ENCODE results near the gene MTARC1.

Gene MTARC1

GRCh38 chr1:220770245-220770913, 16.3 kb upstream of the MTARC1 start:
- DNase-seq (ENCODE audit: low spot score), result no peak

DNA sequence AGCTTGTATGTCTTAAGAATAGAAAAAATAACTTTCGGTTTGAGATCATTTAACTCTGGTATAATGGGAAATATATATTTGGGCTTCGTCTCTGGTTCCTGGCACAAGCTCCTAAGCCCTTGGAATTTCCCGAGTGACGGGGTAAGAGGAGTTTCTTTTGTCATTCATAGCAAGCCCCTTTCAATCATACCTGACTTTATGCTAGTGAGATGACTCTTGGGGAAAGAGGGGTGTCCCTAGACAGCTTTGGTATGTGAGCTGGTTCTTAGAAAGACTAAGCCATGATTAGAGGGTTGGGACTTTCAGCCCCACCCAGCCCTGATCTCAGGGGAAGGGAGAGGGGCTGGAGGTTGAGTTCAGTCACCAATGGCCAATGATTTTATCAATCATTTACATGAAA, 13.9 kb upstream of the MTARC1 start:
- DNase-seq (ENCODE audit: low spot score), result no peak

DNA sequence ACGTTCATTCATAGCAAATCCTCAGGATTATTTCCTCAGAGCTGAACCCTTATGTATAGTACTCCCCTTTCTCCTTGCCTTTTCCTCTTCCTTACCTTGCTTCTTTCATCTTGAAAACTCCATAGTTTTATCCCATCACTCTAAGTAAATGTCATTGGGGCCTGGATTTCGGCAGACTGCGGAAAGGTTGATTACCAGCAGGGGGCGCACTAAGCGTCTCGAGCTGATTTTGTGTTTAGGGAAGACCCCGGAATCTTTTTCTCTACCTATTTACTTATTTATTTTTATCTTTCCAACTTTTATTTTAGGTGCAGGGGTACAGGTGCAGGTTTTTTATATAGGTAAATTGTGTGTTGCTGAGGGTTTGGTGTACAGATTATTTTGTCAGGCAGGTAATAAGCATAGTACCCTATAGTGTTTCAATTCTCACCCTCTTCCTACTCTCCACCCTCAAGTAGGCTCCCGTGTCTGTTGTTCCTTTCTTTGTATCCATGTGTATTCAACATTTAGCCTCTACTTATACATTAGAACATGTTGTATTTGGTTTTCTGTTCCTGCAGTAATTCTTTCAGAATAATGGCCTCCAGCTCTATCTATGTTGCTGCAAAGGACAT, 11.4 kb upstream of the MTARC1 start:
- peak; percentile 6 for DNase-seq (ENCODE audit: low spot score)

GRCh38 chr1:220776254-220776653, 10.5 kb upstream of the MTARC1 start:
- no peak for DNase-seq (ENCODE audit: low spot score)

GRCh38 chr1:220776720-220777326, 9.9 kb upstream of the MTARC1 start:
- peak; percentile 36 for DNase-seq (ENCODE audit: low spot score)

DNA sequence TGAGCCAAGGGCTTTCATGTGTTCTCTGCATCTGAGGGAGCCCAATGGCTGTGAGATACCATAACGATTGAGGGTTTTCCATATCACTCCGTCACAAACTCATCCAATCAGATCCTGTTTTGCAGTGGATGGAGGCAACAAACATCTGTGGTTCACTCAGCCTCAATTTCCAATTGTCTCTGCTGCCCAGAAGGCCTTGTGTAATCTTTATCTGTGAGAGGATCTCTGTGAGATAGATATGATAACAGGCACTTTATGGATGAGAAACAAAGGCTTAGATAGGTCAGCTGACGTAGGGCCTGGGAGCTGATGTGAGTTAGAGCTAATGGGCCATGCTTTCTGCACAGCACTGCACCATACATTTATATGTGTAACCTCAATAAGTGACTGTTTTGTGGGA, 3.3 kb upstream of the MTARC1 start:
- DNase-seq (ENCODE audit: low spot score), result no peak

- DNase-seq (ENCODE audit: low spot score), result no peak
These were observed 2.0 kb upstream of the MTARC1 start for GRCh38 chr1:220784751-220785150.

- DNase-seq (ENCODE audit: low spot score), result no peak
These were observed 1.3 kb upstream of the MTARC1 start for GRCh38 chr1:220785166-220786056.

DNA sequence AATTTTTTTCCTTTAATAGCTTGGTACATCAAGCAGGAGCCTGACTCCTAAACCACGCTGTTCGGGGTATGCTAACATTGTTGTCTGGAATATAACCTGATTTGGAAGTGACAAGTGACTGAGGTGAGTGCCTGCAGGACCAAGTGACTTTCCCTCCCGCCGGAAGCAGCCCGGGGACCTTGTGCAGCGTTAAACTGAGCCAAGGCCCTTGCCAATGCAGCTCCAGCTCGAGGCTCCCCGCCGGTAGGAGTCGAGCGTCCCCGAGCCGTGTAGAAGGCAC, 716 bp upstream of the MTARC1 start:
- DNase-seq (ENCODE audit: low spot score), result no peak

DNA sequence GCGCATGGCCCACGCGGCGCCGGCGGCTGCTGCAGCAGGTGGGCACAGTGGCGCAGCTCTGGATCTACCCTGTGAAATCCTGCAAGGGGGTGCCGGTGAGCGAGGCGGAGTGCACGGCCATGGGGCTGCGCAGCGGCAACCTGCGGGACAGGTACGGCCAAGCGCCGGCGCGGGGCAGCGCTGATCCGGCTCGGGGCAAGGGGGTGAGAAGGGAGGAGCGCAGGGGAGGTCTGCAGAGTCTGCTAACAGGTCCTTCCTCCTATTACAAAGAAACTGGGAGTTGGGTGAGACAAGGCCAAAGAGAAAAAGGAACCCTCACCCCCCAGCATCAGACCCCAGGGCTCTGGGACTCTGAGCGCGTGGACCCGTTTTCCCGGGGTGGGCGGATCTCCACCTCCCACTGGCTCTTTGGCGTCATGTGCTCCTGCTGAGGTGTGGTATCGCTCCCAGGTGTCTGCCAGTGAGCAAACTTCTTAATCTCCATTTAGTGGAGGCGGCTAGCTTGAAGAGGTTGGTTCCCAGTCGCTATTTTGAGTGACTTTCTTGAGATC, 431 bp downstream of the MTARC1 start:
- DNase-seq (ENCODE audit: low spot score), result no peak

DNA sequence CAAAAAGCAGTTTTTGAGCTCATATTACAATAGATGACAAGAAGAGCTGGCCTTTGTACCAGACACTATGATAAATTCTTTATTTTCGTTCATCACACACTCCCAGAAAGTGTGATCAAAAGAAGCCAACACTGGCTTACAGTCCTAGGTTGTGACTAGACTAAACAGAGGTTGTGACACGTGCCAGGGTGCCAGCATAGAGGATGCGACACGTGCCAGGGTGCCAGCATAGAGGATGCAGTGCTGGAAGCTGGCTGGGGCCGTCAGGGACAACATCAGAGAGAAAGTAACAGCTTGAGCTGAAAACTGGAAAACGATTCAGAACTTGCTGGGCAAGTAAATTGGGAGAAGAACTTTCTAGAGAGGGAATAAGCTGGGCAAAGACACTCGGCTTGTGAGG, 2.2 kb downstream of the MTARC1 start:
- no peak for DNase-seq (ENCODE audit: low spot score)

GRCh38 chr1:220789532-220790147, 2.9 kb downstream of the MTARC1 start:
- DNase-seq (ENCODE audit: low spot score), result no peak

- DNase-seq (ENCODE audit: low spot score), result no peak
These were observed 4.6 kb downstream of the MTARC1 start for GRCh38 chr1:220791285-220791684.

- DNase-seq (ENCODE audit: low spot score), result no peak
These were observed 5.2 kb downstream of the MTARC1 start for GRCh38 chr1:220791956-220792355.

DNA sequence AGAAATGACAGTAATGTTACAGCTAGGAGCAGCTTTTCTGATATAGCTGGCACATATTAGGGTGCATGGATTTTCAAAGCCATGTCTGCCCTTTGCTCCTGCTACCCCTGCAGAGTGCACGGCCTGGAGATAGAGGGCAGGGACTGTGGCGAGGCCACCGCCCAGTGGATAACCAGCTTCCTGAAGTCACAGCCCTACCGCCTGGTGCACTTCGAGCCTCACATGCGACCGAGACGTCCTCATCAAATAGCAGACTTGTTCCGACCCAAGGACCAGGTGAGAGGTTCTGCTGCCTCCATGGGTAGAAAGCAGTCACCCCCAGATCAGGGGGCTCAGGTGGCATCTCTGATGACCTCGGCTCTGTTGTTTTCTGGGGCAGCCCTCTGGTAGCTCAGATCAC, 9.8 kb downstream of the MTARC1 start:
- DNase-seq (ENCODE audit: low spot score), result no peak

- DNase-seq (ENCODE audit: low spot score), result no peak
These were observed 10.3 kb downstream of the MTARC1 start for GRCh38 chr1:220797044-220797443.

DNA sequence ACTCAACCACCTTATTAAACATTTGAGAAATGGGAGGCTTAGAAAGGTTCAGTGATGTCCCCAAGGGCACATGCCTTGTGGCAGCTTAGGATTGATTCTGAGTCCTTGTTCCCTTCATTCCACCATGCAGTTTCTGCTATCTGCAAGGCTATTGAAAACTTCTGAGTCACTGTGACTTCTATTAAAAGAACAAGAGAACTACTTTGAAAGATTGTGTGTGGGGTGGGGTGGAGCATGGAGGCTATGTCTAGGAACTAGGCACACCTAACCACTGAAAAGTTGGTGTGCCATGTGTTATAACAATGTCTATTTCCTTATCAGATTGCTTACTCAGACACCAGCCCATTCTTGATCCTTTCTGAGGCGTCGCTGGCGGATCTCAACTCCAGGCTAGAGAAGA, 10.8 kb downstream of the MTARC1 start:
- DNase-seq (ENCODE audit: low spot score), result no peak

DNA sequence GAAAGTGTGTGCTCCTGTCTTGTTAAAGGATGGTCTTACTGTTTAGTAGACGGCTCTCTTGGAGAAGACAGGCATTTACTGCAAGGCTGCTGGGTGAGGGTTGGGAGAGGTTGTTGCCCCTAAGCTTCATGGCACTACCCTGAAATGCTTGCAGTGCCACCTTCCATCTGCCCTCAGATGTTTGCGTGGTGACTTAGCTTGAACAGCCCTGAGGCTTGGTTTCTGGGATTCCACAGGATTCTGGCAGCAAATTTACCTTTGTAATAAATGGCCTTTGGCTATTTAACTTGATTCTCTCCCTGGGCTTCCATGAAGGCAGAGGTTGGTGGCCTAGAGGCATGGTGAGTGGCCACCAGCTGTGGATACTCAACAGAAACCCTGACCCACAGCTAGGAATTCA, 11.6 kb downstream of the MTARC1 start:
- DNase-seq (ENCODE audit: low spot score), result no peak

DNA sequence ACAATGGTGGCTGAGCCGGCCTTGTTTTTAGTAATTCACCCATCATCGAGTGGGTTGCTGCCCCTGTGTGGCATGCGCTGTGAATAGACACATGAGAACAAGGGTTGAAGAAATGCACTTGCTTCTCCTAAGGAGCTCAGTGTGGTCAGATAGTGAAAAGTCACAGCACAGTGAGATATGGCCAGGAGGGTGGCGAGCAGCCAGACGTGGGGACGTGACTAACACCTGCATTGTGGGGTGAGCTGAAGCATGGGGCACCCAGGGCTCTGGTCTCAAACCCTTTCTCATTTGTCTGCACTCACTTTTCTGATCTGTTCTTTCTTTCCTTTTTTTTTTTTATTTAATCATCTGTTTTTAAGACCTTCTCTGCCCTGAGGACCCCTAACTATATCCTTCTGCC, 13.5 kb downstream of the MTARC1 start:
- DNase-seq (ENCODE audit: low spot score), result no peak

GRCh38 chr1:220803401-220804201, 16.9 kb downstream of the MTARC1 start:
- no peak for DNase-seq (ENCODE audit: low spot score)

- no peak for DNase-seq (ENCODE audit: low spot score)
These were observed 17.5 kb downstream of the MTARC1 start for GRCh38 chr1:220804202-220804586.
